Umbilical cord (tissue), 2 donors: ENCODE measurements around the gene C1orf50. TPM values are rescaled to one million over a fixed set of nuclear protein-coding genes. Genes with fewer than 3 reads are reported as not detected.
A peak's percentile ranks its signal among the peaks of the same experiment; 100 is the strongest.
"Not testable (repeated sequence)": the region's sequence is repeated elsewhere in the genome, so short reads cannot be mapped to it uniquely, and the experiment has no call there.

ENCODE experiments used
- DNase-seq: peaks from one replicate; pipeline ENCODE4 v3.0.0-alpha.2; 2015; ENCODE audit warnings: low spot score
- total RNA-seq: library from RNA; depleted of rRNA; stranded (reverse); fragments of >200 nt; gene quantifications from one replicate; pipeline ENCODE4 v1.2.3, GENCODE V29; 2014; ENCODE audit warnings: low replicate concordance; ENCODE audit not compliant: insufficient read depth

C1orf50 gene
- total RNA-seq, 1 donor from 2014 or later = 4.8 TPM

- peak; percentile 79 for DNase-seq
These were observed 27.0 kb upstream of the C1orf50 start, which contains the start of gene CLDN19 for GRCh38 chr1:42739753-42740700. Gene CLDN19, minus strand, starts transcription at chr1:42740236. Its CDS starts 173 bp downstream, at chr1:42740063.

DNA sequence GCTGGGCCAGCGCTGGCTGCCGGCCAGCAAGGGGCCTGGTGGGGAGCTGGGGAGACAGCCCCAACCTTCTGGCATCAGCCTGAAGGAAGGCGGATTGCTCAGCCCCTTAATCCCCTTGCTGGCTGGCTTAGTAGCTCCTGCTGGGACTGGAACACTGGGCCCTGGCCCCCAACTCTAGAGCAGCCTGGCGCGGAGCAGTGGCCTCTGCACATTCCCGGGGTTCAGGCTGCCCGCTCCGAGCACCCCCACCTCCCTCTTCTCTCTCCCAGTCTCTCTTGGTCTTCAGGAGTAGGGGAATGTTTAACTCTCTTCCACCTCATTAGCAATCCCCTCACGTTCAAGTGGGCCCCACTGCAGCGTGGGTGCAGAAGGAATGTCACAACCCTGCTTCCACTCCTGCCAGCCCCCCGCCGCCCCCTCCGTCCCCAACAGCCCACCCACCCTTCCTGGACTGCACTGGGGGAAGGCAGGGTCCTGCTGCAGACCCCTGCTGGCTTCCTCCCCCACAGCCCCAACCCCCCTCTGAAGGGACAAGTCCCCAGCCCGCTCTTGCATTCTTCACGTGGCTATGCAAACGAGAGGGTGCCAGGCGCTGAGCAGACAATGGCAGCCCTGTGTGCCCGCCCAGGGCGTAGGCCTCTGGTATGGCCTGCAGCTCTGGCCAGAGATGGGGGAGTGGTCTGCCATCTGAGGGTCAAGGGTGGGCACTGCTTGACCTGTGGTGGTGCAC lies 26.0 kb upstream of the C1orf50 start:
- peak; percentile 80 for DNase-seq

GRCh38 chr1:42741706-42742105 lies 25.3 kb upstream of the C1orf50 start:
- DNase-seq = no peak

DNA sequence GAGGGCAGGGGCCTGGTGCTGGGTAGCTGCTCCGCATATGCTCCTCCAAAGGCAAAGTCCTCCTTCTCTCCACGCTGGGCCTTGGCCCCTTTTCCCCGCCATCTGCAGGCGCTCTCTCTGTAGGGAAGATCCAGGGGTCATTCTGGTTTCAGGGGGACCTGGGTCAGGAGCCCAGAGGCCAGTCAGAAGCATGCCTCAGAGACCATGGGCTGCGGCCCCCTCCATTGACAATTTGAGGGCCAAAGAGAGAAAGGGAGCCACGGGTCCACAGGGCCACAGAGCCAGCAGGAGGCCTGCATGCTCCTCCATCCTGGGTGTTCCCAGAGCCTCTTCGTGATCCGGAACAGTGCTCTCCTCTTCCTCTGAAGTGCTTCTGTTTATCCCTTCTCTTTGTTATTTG lies 24.9 kb upstream of the C1orf50 start:
- DNase-seq = no peak

DNA sequence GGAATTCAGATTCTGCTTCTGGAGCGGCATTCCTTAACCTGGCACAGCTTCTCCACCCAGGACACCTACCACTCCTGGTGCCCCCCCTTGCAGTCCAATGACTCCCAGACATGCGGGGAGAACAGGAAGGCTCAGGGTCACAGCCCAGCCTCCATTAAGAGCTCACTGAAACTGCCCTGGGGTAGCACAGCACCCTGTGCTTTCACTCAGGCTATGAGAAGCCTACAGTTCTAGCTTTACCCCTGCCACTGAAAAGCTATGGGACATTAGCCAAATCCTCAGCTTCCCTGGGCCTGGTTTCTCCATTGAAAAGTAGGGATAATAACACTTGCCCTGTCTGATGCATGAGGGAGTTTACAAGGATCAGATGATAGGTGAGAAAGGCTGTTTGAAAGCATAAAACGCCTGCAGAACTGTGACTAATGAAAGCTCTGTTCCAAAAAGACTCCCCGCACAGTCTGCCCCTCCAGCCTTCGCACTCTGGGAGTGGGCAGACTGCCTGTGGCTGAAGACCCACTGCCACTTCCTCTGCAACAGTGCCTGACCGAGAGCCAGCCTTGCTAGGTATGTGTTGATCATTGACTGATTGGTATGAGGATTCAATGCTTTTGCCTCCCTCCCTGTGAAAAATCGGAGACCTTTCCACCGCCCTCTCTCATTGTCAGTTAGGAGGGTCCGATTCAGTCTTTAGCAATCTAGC lies 24.3 kb upstream of the C1orf50 start:
- peak; percentile 39 for DNase-seq

DNA sequence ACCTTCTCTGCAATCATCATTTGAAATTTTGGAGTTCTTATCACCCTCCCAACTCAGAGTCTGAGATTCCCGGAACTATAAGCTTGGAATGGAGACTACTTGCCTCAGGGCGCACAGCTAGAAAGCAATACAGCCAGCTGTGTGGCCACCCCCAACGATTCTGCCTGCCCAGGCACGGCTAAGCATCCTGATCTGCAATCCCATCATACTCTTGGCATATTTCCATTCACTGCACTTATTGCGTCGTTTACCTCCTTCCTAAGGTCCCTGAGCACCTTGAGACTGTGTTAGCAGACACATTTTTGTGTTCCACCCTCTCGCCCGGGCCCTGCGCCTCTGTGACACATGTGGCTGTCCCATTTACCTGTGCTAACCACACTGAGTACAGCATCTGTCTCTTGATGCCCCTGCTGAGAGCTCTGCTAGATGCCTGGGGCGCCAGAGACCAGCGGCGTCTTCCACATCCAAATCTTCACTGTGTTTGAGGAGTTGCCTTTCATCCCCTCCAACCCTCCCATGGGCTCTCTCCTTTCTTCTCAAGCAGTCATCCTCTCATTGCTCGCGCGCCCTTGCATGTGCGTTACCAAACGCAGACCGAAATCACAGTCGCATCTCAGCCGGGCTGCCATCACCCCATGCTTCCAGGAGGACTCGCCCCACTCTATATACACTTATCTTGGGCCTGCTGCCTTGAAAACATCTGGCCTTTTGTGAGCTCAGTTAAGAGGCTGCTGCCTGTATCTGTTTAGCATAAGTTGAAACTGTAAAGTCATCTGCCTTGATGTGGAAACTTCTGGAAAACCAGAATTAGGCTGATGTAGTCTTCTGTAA lies 23.5 kb upstream of the C1orf50 start:
- peak; percentile 76 for DNase-seq

DNA sequence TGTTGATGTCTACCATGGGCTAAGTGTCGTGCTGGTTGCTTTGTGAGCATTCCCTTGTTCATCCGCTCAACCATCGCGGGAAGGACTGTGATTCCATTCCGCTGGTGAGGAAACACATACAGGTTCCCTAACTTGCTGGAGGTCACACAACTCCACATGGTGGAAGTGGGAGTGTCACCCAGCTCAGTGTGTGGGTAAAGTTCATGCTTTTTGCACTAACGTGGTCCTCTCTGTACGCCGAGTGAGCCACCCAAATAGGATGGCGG lies 23.0 kb upstream of the C1orf50 start:
- DNase-seq = no peak

GRCh38 chr1:42745851-42746250 lies 21.2 kb upstream of the C1orf50 start:
- DNase-seq = no peak

DNA sequence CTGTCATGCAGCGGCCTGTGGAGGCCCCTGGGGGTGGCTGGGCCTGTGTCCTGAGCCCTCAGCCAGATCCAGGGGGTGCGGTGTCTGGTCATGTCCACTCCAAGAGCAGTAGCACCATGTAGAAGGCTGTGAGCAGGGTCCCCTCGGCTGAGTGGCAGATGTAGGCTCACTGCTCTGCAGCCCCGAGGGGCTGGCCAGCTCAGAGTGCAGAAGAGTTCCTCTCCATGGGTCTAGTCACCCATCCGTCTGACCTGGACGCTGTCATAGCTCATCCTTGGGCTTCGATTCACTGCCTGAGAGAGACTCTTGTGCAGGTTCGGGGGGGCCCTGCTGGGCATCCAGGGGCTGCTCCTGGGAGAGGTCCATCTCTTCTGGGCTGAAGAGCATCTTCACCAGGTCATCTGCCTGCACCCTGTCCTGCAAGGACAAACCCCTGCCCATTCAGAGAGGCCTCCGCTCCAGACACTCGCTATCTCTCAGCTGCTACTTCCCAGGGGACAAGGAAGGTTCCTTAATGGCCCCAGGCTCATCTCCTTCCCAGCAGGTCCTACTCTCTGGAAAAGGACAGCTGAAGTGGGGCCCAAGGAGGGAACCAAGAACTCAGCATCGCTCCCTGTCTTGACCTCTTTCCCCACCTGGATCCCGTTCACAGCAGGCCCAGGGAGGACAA lies 20.5 kb upstream of the C1orf50 start:
- no peak for DNase-seq

GRCh38 chr1:42747125-42747524 lies 19.9 kb upstream of the C1orf50 start:
- no peak for DNase-seq

- DNase-seq = no peak
These were observed 19.0 kb upstream of the C1orf50 start for GRCh38 chr1:42748021-42748420.

DNA sequence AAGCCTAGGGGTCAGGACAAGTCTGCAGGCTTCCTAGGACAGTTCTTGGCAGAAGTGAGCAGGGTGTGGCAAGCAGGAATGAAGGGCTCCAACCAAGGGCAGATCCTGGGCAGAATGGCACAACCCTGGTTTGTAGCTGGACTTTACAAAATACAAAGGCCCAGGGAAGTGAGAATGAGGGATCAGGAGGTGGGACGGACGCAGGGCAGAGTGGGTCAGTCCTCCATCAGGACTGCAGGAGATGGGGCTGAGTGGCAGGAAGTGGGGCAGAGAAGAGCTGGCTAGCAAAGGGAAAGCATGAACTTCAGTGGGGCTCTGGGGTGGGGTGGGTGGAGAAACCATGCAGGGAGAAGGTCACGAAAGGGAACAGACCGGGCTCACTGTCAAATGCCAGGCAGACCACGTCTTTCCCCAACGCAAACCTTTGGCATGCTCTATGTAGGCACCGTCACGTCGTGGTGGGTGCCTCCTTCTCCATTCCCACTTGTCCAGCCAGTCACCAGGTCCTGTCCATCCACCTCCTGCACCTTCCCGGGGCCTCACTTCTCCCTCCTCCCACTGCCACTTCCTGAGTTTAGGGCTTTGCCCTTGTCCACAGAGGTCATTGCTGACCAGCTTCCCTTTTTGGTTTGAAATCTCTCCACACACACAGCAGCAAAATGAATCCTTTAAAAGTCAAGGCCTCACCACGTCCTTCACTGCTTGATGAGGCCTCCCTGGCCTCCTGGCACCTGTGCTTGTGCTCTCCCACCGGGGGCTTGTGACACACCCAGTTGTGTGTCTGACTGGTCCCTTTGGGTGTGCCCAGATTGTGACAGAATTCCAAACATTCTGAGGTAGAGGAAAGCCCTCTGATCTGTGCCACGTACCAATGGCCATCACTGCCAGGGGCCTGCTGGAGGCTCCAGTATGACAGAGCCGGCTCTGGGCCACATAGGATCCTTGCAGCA lies 18.3 kb upstream of the C1orf50 start:
- DNase-seq = no peak

DNA sequence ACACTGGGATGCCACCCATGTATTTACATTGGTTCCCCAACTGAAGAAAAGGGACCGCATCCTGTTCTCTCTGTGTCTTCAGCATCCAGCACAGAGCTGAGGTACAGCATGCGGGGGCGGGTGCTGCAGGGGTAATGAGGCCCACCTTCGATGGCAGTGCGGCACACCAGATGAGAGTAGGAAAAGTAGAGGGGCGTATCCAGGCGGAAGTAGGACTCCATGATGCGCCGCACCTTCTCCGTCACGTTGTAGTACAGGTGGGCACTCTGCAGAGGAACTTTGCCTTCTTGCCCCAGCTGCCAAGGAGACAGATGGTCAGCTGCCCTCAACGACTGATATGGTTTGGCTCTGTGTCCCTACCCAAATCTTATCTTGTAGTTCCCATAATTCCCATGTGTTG lies 17.0 kb upstream of the C1orf50 start:
- no peak for DNase-seq

DNA sequence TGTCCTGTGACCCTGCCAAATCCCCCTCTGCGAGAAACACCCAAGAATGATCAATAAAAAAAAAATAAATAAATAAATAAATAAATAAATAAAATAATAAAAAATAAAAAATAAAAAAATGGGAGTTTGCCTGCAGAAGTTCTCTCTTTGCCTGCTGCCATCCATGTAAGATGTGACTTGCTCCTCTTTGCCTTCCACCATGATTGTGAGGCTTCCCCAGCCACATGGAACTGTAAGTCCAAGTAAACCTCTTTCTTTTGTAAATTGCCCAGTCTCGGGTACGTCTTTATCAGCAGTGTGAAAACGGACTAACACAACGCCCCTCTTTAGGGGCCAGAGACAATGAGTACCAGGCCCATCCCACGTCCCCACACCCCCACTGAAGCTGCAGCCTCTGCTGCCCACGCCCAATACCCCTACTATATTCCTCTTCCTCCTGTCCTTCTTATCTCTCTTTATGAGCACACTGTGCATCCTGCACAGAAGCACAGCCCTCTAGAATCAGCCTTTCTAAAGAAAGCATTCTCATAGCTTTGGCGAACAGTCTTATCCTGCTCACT lies 15.5 kb upstream of the C1orf50 start:
- DNase-seq = not testable (repeated sequence)

DNA sequence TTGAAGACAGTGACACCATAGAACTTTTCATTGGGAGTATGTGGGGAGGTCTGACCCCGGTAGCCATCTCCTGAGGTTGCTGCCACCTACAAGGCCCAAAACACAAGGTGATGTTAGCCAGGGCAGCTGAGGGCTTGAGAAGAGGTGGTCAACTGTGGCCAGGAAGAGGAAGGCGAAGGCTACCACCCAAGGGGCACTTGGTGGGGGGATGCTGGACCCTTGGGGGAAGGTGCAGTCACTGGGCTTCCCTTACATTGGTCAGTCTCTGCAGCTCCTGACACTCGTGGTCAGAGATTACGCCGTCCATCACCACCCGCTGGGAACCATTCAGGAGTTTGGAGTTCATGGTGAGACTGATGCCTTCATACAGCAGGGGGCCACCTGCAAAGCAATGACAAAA lies 14.8 kb upstream of the C1orf50 start:
- DNase-seq = no peak

- no peak for DNase-seq
These were observed 14.0 kb upstream of the C1orf50 start for GRCh38 chr1:42753070-42753469.

DNA sequence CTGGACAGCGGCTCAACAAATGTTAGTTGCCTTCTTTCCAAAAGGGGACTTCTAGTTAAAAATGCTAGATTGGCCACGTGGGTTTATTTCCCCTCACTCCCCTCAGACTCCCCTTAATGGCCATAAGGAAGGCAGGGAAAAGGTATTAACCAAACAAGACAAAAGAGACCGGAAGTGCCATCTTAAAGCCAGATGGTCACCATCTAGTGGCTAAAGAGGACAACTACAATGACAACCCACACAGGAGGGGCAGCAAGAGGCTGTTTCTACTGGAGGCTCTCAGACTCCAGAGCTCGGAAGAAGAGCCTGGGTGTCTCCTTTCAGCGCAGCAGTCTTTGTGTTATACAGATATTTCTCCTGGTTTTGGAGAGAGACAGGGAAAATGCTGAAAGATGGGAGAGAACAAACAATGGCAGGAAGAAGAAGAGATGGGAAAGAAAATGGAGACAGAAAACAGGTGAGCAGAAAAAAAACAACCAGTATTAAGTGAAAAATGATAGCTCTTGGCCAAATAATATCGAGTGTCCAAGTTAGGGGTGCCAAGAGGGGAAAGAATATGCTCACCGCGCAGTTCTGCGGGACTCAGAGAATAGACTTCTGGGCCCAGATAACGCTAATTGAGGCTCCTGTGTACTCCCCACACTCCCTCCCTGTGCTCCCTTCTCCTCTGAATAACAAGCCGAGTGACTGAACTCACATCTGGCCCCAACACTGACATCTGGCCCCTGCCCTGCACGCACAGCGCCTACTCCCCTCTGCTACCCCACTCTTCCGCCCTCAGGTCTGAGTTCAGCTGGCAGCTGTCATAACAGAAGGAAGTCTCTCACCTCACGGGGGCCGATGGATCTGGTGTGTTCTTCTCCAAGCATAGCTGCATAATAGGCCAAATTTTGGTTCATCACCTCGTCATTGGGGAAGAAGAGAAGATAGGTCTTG lies 9.8 kb upstream of the C1orf50 start:
- peak; percentile 40 for DNase-seq

DNA sequence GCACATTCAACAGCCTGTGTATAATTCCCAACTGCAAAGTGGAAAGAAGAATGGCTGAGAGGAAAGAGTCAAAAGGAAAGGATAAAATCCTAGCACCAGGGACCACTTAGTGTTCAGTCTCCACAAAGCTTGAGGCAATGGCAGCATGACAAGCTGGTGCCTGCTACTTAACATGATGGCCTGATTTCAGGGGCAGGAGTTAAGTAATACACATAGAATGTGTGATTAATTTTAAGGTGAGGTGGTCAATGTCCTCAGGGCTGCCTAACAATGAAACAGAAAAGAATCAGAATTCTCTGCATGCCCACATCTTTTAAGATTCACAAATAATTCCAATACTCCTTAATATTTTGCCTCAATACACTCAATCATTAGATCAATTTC lies 9.2 kb upstream of the C1orf50 start:
- DNase-seq = no peak
